Measurements from ENCODE around the gene SMIM32.

The SMIM32 gene

DNA sequence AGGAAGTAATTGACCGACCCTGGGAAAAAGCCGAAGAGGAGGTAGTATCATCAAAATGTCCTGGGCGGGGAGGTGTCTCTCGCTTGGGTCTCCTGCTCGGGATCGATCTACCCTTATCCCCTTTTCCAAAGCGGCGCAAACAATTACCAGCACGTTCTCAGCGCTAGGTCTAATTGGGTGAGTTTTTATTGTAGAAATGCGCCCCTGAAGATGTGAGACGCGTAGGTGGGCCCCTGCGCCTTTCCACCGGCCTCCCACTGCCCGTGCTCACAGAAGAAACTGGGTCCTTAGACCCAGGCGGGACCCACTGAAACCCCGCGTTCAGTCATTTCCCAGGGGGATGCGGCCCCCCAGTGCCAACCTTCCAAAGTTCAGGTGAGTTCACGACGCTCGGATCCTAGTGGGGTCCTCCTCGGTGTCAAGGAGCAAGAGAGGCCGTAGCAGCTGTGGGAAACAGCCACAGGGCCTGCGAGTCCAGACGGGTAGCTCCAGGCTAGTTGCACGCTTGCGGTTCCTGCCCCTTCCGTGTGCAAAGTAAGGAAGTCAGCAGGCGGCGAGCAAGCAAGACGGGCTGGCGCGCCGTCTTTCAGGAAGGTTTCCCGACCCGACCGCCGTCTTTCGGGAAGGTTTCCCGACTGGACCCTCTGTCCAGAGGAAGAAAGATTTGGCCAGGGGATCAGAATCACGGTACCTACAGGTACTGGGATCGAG is 1.5 kb downstream of the SMIM32 start:
- no peak overlapping the region for H3K4me3 ChIP-seq (ENCODE audit: low read length)
- no peak for DNase-seq (ENCODE audit: low read depth, low spot score)

DNA sequence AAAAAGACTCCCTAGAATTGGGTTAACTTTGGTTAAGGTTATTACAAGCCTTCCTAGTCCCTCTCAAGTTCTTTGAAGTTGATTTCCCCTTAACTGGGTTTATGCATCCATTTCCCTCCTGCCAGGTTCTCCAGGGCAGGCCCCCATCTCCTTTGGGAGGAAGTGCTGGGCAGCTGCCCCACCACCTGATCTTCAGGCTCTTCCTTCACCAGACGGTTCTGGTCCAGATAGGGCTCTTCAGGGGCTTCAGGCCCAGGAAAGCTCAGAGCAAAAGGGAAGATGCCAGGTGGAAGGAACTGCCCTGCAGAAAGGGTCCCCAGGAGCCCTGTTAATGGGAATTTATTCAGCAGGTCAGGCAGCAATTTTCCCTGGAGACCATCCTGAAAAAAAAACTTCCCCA is 2.1 kb downstream of the SMIM32 start:
- DNase-seq (ENCODE audit: low read depth, low spot score): no peak
- no peak overlapping the region for H3K4me3 ChIP-seq (ENCODE audit: low read length)

DNA sequence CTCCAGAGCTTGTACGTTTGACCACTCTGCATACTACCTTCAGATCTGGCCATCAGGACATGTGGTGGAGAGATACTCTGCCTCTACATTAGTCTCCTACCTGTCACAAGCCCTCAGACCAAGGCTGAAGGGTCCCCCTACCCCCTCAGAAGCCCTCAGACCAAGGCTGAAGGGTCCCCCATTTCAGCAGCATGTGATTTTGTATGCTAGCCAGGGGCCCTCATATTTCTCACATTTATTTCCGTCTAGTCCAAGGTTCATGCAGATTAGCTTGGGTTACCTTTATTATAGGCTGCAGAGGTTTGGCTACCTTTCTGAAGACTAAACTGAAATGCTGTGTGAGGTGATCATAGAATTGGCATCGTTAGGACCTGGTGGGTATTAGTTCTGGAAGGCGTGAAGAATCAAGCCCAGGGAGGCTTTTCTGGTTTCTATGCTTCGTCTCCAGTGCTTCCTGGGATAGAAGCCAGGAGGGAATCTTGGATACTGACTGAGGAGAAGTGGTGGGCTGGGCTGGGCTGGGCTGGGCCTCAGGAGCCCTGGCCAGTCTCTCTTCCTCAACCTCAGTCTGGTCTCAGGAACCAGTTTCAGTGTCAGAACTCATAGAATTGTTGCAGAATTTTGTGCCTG is 2.8 kb downstream of the SMIM32 start:
- no peak for DNase-seq (ENCODE audit: low read depth, low spot score)
- no peak overlapping the region for H3K4me3 ChIP-seq (ENCODE audit: low read length)

GRCh38 chr5:136188859-136189258 is 4.1 kb downstream of the SMIM32 start:
- no peak for DNase-seq (ENCODE audit: low read depth, low spot score)
- no peak overlapping the region for H3K4me3 ChIP-seq (ENCODE audit: low read length)

- DNase-seq (ENCODE audit: low read depth, low spot score): no peak
- H3K4me3 ChIP-seq (ENCODE audit: low read length): no peak overlapping the region
Observed at GRCh38 chr5:136186796-136187195, 6.2 kb downstream of the SMIM32 start.

- DNase-seq (ENCODE audit: low read depth, low spot score): no peak
Observed at GRCh38 chr5:136185974-136186665, 6.8 kb downstream of the SMIM32 start.

GRCh38 chr5:136182618-136183017 is 10.3 kb downstream of the SMIM32 start:
- no peak for DNase-seq (ENCODE audit: low read depth, low spot score)
- no peak overlapping the region for H3K4me3 ChIP-seq (ENCODE audit: low read length)

More at GRCh38 chr5:136185974-136186665, 6.8 kb downstream of the SMIM32 start:
- H3K4me3 ChIP-seq (ENCODE audit: low read length): no peak overlapping the region

GRCh38 chr5:136174021-136174659 is 18.8 kb downstream of the SMIM32 start:
- DNase-seq (ENCODE audit: low read depth, low spot score): peak; percentile 32
- H3K4me3 ChIP-seq (ENCODE audit: low read length): no peak overlapping the region

DNA sequence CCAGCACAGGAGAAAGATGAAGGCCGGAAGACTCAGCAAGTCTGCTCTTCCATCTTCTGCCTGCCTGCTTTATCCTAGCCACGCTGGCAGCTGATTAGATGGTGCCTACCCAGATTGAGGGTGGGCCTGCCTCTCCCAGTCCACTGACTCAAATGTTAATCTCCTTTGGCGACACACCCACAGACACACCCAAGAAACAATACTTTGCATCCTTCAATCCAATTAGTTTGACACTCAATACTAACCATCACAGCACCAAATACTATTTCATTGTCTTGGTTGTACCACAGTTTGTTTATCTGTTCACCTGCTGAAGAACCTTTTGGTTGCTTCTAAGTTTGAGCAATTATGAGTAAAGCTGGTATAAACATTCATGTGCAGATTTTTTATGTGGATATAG is 23.7 kb downstream of the SMIM32 start:
- no peak overlapping the region for H3K4me3 ChIP-seq (ENCODE audit: low read length)
- no peak for DNase-seq (ENCODE audit: low read depth, low spot score)

GRCh38 chr5:136166909-136167308 is 26.1 kb downstream of the SMIM32 start:
- no peak for DNase-seq (ENCODE audit: low read depth, low spot score)
- no peak overlapping the region for H3K4me3 ChIP-seq (ENCODE audit: low read length)

DNA sequence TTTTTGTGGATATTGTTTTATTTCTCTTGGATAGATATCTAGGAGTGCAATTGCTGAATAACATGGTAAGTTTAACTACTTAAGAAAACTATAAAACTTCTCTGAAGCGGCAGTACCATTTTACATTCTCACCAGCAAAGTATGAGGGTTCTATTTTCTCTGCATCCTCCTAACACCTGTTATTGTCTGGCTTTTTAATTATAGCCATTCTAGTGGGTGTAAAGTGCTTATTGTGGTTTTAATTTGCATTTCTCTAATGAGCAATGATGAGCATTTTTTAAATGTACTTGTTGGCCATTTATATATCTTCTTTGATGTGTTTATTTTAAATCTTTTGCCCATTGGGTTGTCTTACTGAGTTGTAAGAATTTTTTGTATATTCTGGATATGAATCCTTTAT is 28.7 kb downstream of the SMIM32 start:
- no peak for DNase-seq (ENCODE audit: low read depth, low spot score)
- no peak overlapping the region for H3K4me3 ChIP-seq (ENCODE audit: low read length)

- H3K4me3 ChIP-seq (ENCODE audit: low read length): no peak overlapping the region
- DNase-seq (ENCODE audit: low read depth, low spot score): no peak
Observed at GRCh38 chr5:136162008-136162407, 31.0 kb downstream of the SMIM32 start.

DNA sequence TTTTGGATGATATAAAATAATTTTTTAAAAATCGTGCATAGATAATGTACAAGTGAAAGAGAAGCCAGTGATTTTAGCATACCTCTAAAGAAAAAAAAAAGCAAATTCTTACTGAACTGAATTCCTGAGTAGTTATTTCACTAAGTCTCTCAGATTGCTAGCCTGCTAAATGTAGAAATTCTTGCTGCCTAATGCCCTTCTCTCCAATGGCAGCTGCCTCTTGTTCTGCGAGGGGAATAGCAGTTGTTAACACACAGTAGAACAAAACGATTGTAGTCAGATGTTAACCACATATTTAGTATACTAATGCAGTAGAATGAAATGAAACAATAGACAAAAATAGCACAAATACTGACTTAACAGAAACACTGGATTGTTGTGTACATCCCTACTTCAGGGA is 33.5 kb downstream of the SMIM32 start:
- H3K4me3 ChIP-seq (ENCODE audit: low read length): no peak overlapping the region
- DNase-seq (ENCODE audit: low read depth, low spot score): no peak

DNA sequence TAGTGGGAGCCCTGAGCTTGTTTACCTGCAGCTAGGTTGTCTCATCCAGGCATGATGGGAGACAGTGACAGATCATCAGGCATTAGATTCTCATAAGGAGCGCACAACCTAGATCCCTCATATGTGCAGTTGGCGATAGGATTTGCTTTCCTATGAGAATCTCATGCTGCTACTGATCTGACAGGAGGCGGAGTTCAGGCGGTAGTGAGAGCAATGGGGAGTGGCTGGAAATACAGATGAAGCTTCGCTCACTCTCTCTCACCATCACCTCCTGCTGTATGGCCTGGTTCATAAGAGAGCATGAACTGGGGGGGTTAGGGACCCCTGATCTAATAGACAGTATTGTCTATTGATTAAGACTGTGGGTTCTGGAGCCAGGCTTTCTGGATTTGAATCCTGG is 35.4 kb downstream of the SMIM32 start:
- H3K4me3 ChIP-seq (ENCODE audit: low read length): no peak overlapping the region
- DNase-seq (ENCODE audit: low read depth, low spot score): no peak

GRCh38 chr5:136155761-136156160 is 37.2 kb downstream of the SMIM32 start:
- no peak overlapping the region for H3K4me3 ChIP-seq (ENCODE audit: low read length)
- no peak for DNase-seq (ENCODE audit: low read depth, low spot score)

DNA sequence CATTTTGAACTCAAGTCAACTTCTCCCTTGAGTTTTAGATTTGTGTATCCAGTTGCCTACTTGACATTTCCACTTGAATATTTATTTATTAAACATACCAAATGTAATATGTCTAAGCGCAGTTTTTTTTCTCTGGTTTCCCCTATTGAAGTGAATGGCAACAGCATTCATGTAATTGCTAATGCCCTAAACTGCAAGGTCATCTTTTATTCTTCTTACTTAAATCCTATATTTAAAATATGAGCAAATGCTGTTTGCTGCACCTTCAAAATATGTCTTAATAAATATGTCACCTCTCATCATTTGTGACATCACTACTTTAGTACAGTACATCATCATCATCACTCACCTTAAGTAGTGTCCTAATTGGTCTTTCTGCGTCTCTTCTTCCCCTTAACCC is 37.9 kb downstream of the SMIM32 start:
- no peak overlapping the region for H3K4me3 ChIP-seq (ENCODE audit: low read length)
- no peak for DNase-seq (ENCODE audit: low read depth, low spot score)

DNA sequence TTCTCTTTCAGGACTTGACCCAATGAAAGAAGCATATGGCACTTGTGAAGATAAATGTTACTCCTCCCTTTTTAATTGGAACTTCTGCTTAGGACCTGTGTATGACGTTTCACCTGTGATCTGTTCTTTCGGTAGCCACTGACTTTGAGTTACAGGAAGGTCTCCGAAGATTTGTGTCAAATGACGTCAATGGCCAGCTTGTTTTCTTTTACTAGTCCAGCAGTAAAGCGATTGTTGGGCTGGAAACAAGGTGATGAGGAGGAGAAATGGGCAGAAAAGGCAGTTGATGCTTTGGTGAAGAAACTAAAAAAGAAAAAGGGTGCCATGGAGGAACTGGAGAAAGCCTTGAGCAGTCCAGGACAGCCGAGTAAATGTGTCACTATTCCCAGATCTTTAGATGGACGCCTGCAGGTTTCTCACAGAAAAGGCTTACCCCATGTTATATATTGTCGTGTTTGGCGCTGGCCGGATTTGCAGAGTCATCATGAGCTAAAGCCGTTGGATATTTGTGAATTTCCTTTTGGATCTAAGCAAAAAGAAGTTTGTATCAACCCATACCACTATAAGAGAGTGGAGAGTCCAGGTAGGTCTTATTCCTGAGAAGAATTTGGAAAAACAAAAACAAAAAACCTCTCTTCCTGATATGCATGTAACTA is 39.3 kb downstream of the SMIM32 start:
- DNase-seq (ENCODE audit: low read depth, low spot score): no peak
- no peak overlapping the region for H3K4me3 ChIP-seq (ENCODE audit: low read length)

GRCh38 chr5:136149891-136150290 is 43.1 kb downstream of the SMIM32 start:
- no peak overlapping the region for H3K4me3 ChIP-seq (ENCODE audit: low read length)
- DNase-seq (ENCODE audit: low read depth, low spot score): no peak

GRCh38 chr5:136147632-136148031 is 45.3 kb downstream of the SMIM32 start:
- H3K4me3 ChIP-seq (ENCODE audit: low read length): no peak overlapping the region
- DNase-seq (ENCODE audit: low read depth, low spot score): no peak

GRCh38 chr5:136146201-136146600 is 46.8 kb downstream of the SMIM32 start:
- no peak for DNase-seq (ENCODE audit: low read depth, low spot score)
- H3K4me3 ChIP-seq (ENCODE audit: low read length): no peak overlapping the region
